Jurkat, Clone E6-1 (cell line): ENCODE results near the gene DOCK1.
"Not testable (repeated sequence)": the region's sequence is repeated elsewhere in the genome, so short reads cannot be mapped to it uniquely, and the experiment has no call there.

Experiments
- DNase-seq: peaks from one replicate; pipeline ENCODE4 v3.0.0-alpha.2; 2011; ENCODE audit warnings: low read depth, low spot score
- H3K4me3 ChIP-seq: 2 replicates; pipeline ENCODE4 v1.5.1; 2011; ENCODE audit warnings: mild to moderate bottlenecking, low read length, control low read depth, moderate library complexity

Gene DOCK1

DNA sequence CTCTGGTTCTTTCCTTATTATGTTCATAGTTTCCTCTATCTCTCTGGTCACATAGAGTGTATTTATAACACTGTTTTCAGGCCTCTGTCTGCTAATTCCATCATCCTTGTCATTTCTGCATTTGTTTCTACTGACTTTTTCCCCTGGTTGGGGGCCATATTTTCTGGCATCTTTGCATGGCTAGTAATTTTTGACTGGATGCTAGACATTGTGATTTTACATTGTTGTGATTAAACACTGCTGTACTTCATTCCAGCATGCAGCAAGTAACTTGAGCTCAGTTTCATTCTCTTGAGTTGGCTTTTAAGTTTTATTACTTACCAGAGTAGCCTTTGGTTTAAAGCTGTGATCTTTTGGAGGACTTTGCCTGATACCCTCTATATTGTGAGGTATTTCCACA, 6.8 kb upstream of the DOCK1 start:
- no peak overlapping the region for H3K4me3 ChIP-seq
- DNase-seq = no peak

DNA sequence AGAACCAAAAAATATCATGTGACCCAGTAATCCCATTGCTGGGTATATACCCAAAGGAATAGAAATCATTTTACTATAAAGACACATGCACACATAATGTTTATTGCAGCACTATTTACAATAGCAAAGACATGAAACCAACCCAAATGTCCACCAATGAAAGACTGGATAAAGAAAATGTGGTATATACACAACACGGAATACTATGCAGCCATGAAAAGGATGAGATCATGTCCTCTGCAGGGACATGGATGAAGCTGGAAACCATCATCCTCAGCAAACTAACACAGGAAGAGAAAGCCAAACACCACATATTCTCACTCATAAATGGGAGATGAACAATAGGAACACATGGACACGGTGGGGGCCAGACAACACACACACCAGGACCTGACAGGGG, 5.7 kb upstream of the DOCK1 start:
- H3K4me3 ChIP-seq, DNase-seq: not testable (repeated sequence)

DNA sequence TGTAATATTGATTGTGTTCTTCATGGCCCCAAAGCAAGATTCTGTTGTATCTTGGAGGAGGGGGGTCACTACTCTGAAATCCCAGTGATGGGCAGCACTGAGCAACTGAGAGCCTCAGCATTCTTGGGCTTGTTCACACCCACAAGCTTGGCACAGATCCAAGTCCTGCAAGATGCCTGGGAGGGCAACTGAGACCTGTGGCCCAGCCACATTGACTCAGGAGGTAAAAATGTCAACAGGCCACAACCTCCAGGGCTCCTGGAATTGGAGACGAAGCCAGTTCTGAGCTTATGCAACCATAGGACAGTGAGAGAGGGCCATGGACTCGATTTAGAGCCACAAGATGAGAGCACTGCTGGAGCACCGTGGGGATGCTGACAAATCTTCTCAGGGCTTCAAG, 3.1 kb upstream of the DOCK1 start:
- H3K4me3 ChIP-seq = no peak overlapping the region
- DNase-seq = no peak

DNA sequence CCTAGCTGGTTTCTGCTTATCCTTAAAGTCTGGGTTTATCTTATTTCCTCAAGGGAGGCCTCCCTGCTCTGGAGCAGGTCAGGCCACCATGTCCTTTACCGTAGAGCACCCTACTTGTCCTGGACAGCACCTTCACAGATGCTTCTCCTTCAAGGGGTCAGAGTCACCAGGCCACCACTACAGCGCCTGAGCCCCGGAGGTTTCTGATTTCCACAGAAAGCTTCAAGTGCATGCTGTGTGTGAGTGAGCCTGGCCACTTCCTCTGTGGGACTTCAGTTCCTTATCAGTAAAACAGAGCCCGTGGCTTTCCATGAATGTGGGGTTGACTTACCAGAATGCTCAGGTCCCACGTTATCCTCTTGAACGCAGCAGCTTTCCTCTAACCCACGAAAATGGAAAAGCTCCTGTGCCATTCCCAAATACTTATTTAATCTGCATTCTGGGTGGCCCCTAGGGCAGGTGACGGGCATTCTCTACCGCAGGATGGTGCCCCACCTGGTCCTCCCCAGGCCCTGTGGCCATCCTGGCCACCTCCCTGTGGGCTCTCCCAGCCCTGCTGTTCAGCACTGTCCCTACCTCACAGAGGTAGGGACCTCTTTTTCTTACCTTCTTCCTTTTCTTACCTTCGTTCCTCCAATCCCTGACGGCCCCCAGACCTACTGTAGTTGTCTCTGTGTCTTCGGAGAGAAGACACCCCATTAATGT, 1.4 kb upstream of the DOCK1 start:
- H3K4me3 ChIP-seq = no peak overlapping the region
- DNase-seq = no peak

DNA sequence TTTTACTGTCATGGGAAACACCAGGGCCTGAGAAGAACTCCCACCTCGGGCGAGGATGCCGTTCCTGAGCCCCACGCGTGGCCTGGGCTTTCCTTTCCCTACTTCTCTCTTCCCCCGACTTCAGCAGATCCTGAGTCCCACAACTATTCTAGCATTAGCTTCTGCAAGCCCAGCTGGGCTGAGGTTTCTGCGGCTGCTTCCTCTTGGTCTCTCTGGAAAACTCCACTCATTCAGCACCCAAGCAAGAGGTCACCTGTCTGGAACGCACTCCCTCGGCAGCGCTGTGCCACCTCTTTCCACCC, 761 bp upstream of the DOCK1 start:
- DNase-seq = no peak
- H3K4me3 ChIP-seq = no peak overlapping the region

DNA sequence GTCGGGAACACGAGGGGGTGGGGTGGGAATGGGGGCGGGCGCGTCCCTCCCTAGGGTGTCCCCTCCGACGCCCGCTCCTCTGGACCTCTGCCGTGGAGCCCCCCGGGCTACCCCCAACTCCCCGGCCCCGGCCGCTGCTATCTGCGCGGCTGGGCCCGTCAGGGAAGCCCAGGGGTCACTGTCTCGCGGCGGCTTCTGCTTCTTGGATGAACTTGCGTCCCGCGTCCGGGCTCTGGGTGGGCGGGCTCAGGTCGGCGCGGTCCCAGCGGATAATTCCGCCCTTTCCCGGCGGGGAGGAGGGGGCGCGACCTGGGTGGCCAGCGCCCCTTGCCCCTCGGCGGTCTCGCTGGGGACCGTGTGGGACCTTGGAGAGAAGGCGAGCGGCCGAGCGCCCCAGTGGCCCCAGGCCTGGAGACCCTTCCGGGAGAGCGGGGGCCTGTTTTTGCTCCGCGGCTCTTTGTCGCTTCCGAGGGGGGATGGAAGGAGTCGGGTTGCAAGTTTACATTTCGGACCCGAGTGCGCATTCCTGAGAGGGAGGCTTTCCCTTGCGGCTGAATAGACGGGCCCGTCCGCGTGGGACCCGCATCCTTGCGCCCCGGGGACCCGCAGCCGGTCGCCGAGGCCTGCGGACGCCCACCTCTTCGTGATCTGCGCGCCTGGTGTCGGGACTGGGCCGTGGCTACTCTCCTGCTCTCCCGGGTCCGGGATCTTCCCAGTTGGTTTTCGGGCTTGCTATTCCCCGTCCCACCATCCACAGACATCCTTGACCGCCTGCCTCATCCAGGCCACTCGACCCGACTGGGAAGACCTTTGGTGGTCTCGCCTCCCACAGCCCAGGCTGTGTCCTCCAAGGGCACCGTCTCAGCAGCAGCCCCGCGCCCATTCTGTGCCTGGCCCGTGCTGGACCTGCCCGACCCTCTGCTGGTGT, 812 bp downstream of the DOCK1 start:
- DNase-seq = no peak

DNA sequence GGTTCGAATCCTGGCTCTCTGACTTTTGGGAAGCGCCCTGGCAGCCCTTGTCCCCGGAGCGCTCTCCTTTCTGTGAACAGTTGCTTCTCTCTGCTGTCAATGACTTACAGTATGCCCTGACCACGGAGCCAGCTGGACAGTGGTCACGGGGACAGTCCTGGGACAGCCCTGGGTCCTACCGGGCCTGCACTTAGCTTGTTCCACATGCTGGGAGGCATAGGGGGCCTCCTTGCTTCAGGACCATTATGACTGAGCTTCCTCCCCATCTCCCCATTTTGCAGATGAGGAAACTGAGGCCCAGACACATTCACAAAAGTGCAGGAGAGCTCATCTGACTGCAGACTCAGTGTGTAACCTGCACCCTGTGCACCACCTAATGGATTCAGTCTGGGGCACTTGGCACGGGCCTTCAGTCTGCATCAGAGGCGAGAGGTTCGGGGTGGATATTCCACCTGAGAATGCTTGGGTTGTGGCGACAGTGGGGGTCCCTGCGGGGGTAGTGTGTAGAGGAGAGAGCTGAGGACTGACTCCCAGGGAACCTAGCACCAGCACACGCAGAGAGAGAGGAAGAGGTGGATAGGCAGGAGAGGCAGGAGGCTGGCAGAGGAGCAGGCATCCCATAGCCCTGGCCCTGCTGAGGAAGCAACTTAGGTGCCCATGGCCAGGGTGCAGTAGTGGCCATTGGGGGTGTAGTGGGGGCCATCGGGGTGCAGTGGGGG, 1.6 kb downstream of the DOCK1 start:
- H3K4me3 ChIP-seq = no peak overlapping the region
- no peak for DNase-seq

More for the DNA sequence above, 812 bp downstream of the DOCK1 start:
- no peak overlapping the region for H3K4me3 ChIP-seq

DNA sequence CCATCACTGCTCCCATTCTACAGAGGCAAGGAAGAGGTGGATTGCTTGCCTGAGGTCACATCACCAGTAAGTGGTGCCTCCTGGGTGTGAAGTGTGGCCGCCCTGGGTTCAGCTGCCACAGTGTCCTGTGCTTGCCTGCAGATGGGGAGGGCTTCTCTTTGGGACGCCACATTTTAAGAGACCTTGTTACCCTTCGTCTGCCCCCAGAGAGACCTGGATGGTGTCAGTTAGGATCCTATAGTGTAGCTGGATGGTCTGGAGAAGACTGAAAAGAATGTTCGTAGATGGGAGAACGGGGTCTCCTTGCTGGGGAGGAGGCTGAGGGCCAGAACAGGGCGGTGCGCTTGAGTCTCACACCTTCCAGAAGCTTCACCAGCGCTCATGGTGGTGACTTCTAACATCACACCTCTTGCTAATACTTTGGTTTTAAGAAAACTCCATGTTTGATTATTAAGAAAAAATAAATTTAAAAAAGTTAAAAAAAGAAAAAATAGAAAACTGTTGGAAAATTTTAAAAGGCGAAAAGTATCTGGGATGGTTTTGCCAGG, 2.3 kb downstream of the DOCK1 start:
- DNase-seq = no peak
- no peak overlapping the region for H3K4me3 ChIP-seq

DNA sequence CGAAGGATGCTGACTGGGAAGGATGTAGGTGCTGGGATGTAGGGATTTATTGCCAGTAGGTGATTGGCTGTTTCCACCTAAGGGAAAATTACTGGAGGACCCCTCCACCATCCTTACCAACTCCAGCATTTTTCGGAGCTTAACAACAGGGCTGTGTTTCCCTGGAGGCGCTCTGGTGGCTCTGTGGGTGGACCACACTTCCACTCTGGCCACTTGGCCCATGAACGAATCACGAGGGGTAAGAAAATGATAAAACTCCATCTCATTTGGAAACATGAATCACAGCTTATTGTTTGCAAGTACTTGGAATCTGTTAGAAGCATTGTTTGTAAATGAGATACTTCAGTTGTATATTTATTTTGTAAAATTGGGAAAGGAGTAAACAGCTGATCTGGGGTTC, 3.0 kb downstream of the DOCK1 start:
- no peak for DNase-seq
- no peak overlapping the region for H3K4me3 ChIP-seq

DNA sequence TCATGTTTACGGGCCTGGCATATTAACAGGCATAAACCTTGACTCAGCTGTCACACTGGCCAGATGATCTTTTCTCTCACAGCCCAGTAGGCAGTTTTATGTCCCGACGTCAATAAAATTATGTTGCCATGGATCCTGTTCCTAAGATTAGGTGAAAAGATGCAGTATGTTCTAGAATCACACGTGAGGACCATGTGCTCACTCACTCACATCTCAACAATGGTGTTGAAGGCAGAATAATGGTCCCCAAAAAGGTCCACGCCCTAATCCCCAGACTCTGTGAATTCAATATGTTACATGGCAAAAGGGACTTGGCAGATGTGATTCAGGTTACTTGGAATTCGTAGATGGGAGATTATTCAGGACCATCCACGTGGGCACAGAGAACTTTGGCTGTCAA, 3.5 kb downstream of the DOCK1 start:
- no peak overlapping the region for H3K4me3 ChIP-seq
- DNase-seq = no peak

DNA sequence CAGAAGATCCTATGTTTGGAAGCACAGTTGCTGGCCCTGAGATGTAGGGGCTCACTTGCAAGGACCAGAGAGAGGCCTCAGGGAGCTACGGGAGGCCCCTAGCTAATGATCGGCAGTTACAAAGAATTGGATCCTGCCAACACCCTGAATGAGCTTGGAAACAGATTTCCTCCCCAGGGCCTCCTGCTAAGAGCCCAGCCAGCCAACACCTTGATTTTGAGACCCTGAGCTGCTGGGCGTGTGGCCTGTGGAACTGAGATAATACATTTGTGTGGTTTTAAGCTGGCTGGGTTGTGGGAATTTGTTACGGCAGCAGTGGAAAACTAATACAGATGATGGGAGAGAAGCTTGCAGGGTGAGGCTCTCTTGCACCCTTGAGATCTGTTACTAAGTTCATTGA, 3.9 kb downstream of the DOCK1 start:
- no peak overlapping the region for H3K4me3 ChIP-seq
- no peak for DNase-seq

DNA sequence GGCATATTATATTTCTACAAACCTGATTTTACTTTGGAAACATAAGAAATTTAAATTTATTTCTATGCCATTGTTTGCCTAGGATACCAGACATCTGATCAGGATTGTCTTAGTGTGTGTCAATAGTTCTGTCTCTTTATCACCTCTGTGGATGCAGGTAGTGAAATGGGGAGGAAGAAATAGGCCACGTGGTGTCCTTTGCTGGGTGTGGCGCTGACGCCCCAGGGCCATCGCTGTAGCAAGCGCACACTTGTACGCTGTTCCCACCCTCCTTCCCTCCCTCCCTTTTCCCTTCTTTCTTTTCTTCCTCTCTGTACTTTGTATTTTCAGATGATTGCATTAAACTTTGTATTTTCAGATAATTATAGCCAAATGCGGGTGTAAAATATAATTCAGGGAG, 5.0 kb downstream of the DOCK1 start:
- H3K4me3 ChIP-seq = no peak overlapping the region
- DNase-seq = no peak

DNA sequence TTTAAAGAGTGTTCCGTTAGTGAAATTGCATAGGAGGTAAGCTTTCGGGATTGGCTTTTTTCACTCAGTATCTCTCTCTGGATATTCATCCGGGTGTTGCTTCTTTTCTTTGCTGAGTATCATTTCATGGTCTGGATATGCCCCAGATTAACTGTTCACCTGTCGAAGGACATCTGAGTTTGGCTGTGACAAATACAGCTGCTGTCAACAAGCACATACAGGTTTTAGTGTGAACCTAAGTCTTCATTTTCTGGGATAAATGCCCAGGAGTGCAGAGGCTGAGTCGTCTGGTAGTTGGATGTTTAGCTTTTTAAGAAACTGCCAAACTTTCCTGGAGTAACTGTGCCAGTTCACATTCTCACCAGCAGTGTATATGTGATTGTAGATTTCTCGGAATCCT, 5.6 kb downstream of the DOCK1 start:
- DNase-seq = no peak
- H3K4me3 ChIP-seq = no peak overlapping the region

DNA sequence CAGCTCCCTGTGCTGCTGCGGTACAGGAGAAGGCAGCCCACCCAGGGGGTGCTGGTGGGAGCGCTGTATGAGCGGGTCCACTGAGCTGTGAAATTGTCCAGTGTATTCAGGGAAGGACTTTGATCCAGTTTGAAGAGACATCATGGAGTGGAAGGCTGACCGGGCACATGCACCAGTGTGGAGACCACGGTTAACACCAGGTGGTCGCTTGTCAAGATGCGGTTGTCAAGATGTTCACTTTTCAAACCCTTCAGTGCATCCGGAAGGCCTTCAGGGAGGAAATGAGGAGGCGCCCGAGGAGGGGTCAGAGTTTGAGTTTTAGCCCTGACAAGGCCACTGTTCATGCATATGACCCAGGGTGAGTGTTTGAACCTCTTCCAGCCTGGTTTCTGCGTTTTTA, 6.1 kb downstream of the DOCK1 start:
- no peak for DNase-seq
- no peak overlapping the region for H3K4me3 ChIP-seq

DNA sequence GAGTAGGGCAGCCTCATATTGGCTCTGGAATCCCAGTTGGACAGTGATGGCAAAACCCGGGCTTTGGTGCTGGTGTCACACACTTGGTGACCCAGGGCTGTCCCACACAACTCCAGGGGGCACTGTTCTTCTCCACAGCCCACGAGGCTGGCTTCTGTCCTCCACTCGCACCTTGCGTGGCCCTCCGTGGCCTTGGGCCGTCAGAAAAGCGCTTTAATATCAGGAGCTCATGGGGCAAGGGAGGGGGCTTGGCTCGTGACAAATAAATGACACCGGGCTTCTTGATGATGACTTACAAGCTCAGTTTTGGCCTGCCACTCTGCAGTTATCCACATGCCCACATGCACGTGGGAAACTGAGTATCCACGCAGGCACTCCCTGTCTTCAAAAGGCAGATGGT, 8.1 kb downstream of the DOCK1 start:
- DNase-seq = no peak
- H3K4me3 ChIP-seq = no peak overlapping the region

DNA sequence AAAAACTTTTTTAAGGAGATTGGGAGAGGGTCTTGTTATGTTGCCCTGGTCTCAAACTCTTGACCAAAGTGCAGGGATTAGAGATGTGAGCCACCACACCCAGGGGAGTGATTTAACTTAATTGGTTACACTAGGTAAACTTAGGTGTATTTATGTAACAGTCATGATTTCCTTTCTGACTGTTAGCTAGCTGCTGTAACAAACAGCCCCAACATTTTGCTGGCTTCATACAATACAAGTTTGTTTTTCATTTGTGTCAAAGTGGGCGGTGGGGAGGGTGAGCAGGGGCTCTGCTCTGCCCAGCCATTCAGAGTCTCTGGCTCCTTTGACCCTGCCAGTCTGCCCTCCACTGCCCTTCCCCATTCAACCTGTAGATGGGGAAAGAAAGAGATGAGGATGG, 9.3 kb downstream of the DOCK1 start:
- H3K4me3 ChIP-seq = no peak overlapping the region
- no peak for DNase-seq

DNA sequence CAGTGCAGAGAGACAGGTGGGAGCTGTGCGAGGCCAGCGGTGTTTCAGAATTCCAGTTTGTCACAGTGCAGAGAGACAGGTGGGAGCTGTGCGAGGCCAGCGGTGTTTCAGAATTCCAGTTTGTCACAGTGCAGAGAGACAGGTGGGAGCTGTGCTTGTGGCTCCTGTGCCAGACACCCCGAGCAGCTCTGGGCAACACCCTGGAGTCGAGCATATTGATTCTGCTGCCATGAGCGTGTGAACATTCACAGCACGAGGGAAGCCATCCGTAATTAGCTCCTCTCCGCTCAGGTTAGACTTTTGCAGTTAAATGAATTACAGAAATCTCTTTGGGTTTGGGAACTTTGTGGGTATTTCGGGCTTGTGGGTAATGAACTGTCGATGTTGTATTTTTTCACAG, 11.7 kb downstream of the DOCK1 start:
- not testable (repeated sequence) for H3K4me3 ChIP-seq, DNase-seq

DNA sequence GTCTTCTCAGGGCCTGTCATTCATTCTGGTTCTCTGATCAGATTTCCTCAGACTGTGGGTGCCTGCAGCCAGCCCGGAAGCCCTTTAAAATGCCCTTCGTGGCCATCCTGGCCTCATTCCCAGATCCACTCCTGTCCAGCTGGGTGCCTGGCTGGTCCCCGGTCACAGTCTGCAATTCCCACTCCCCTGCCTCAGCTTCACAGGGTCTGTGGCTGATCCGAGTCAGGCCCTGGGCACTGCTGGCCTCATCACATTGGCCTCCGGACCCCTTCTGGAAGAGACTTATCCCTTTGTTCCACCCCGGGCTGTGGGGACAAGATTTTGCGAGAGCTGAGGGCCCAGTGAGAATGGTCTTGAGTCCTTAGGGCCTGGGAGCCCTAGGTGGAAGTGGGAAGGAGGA, 12.1 kb downstream of the DOCK1 start:
- no peak overlapping the region for H3K4me3 ChIP-seq
- no peak for DNase-seq

DNA sequence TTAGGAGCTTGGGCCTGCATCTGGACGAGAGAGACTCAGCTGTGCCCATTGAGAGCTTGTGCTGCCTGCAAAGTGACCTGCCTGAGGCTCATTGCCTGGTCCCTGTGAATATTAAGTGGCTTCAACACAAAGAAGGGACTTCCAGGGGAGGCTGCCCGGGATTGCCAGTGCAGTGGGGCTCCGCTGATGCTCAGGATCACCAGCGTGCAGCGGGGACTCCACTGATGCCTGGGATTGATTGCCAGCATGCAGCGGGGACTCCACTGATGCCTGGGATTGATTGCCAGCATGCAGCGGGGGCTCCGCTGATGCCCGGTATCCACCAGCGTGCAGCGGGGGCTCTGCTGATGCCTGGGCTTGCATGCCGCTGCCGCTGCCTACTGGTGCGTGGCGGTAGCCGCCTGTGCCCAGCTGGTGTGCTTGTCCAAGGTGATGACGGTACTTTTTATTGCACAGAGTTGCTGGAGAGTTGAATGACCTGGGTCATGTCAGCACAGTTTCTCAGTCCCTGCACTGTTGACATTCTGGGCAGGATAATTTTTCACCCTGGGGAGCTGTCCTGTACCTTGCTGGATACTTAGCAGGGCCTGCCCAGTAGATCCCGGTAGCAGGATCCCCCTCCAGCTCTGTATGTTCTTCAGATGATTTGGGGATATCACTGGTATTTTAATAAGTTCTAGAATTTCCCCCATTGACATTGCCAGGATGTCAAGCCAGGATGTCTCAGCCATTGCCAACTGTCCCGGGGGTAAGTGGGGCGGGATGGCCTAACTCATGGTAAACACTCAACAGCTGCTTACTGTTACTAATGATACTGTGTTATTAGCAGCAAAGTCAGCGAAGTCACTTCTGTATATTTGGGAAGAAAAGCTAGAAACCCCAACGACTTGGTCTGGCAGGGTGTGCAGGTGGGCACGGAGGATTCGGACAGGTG, 13.0 kb downstream of the DOCK1 start:
- no peak for DNase-seq

More for the DNA sequence above, 13.0 kb downstream of the DOCK1 start:
- H3K4me3 ChIP-seq = no peak overlapping the region
